OCI-LY7 (cell line): ENCODE data around the gene NUP62. TPM values are rescaled to one million over a fixed set of nuclear protein-coding genes. Genes with fewer than 3 reads are reported as not detected.
A peak's percentile ranks its signal among the peaks of the same experiment; 100 is the strongest.

ENCODE experiments used
- BruUV-seq: library from RNA; stranded (reverse); fragments of 400-500 nt; replicated peaks from 2 replicates; lab custom pipeline; 2021; lab: Mats Ljungman, UMichigan
- CTCF ChIA-PET: fragments of 300-600 bp; sonication (Branson Sonifier 250); formaldehyde crosslinking; loops from one replicate; lab custom pipeline; 2022; ENCODE audit warnings: antibody characterized with exemption; ENCODE audit not compliant: unreplicated experiment; lab: Charles Lee
- POLR2A ChIA-PET: fragments of 300-600 bp; sonication (Branson Sonifier 250); formaldehyde crosslinking; loops from one replicate; lab custom pipeline; 2022; ENCODE audit warnings: antibody characterized with exemption; lab: Charles Lee
- DNase-seq: peaks from one replicate; pipeline ENCODE4 v3.0.0-alpha.2; 2015; ENCODE audit warnings: low spot score
- H2AFZ ChIP-seq: fragments of 200-600 bp; sonication (generic), shearing (Covaris generic); 2 replicates; pipeline ENCODE4 v1.6.1; 2014; ENCODE audit warnings: mild to moderate bottlenecking, antibody characterized with exemption, low read length, moderate library complexity
- H3K27ac ChIP-seq: fragments of 200-600 bp; sonication (generic); 2 replicates; pipeline ENCODE4 v1.5.1; 2014; ENCODE audit warnings: mixed run types, low read depth, mild to moderate bottlenecking, moderate library complexity, low read length, inconsistent platforms; ENCODE audit not compliant: poor library complexity, severe bottlenecking
- H3K36me3 ChIP-seq: fragments of 200-600 bp; sonication (generic); 2 replicates; pipeline ENCODE4 v1.6.1; 2014; ENCODE audit warnings: mild to moderate bottlenecking, antibody characterized with exemption, low read length, moderate library complexity, mixed read lengths; ENCODE audit not compliant: insufficient read depth
- H3K4me1 ChIP-seq: fragments of 200-600 bp; sonication (generic); 2 replicates; pipeline ENCODE4 v1.5.1; 2014; ENCODE audit warnings: mild to moderate bottlenecking, low read length; ENCODE audit not compliant: insufficient read depth, poor library complexity, severe bottlenecking
- H3K4me2 ChIP-seq: fragments of 200-600 bp; sonication (generic); 2 replicates; pipeline ENCODE4 v1.6.1; 2014; ENCODE audit warnings: mild to moderate bottlenecking, low read length
- H3K4me3 ChIP-seq: fragments of 200-600 bp; sonication (generic); 2 replicates; pipeline ENCODE4 v1.5.1; 2014; ENCODE audit warnings: mild to moderate bottlenecking, low read depth, low read length; ENCODE audit not compliant: poor library complexity, severe bottlenecking
- H3K79me2 ChIP-seq: fragments of 200-600 bp; sonication (generic); 2 replicates; pipeline ENCODE4 v1.6.1; 2016; ENCODE audit warnings: low read depth, mild to moderate bottlenecking, low read length, moderate library complexity, mixed read lengths; ENCODE audit not compliant: insufficient read depth
- H3K9me2 ChIP-seq: fragments of 200-600 bp; sonication (generic); 2 replicates; pipeline ENCODE4 v1.6.1; 2016; ENCODE audit warnings: mild to moderate bottlenecking, low read length, mixed read lengths; ENCODE audit not compliant: insufficient read depth
- H3K9me3 ChIP-seq: fragments of 200-600 bp; sonication (generic); 2 replicates; pipeline ENCODE4 v1.6.1; 2014; ENCODE audit warnings: mild to moderate bottlenecking, mixed run types, low read length, mixed read lengths
- H4K20me1 ChIP-seq: fragments of 200-600 bp; sonication (generic); 2 replicates; pipeline ENCODE4 v1.6.1; 2014; ENCODE audit warnings: mild to moderate bottlenecking, antibody characterized with exemption, low read length, moderate library complexity, mixed read lengths; ENCODE audit not compliant: insufficient read depth
- CTCF ChIP-seq: fragments of 200-600 bp; sonication (generic); conservative IDR thresholded peaks from 2 replicates; pipeline ENCODE4 v1.5.1; 2014; ENCODE audit warnings: mild to moderate bottlenecking, antibody characterized with exemption, low read length, moderate library complexity, mixed read lengths
- EZH2phosphoT487 ChIP-seq: fragments of 200-600 bp; sonication (generic); IDR thresholded peaks from 2 replicates; pipeline ENCODE4 v1.6.1; 2018; ENCODE audit warnings: low read depth, borderline replicate concordance, mild to moderate bottlenecking, mixed run types, antibody characterized with exemption, low read length, moderate library complexity, mixed read lengths
- intact Hi-C: fragments of 100-400 bp; cut with micrococcal nuclease; formaldehyde crosslinking; loops from one replicate; pipeline ENCODE4 v1.10.0; 2022; ENCODE audit not compliant: unreplicated experiment
- total RNA-seq, 2 experiments: library from RNA; depleted of rRNA in 1 of 2; stranded (reverse); fragments of >200 nt in 1 of 2; shearing (Covaris generic) in 1 of 2; gene quantifications; 2 replicates each; pipeline ENCODE4 v1.2.3, GENCODE V29; 2014 to 2022

Gene NUP62
- total RNA-seq, 2 experiments from 2014 or later: 75.6 to 76.3 TPM

GRCh38 chr19:49906879-49907564 is 22.3 kb downstream of the NUP62 start:
- intact Hi-C loops: no loop called here
- peak overlapping the region; percentile 9; the same call in 1 of the 2 replicates for H3K4me2 ChIP-seq
- POLR2A ChIA-PET: interaction anchor here (1.3 kb wide), 1 partner anchor 23 kb away, joined by 3 read pairs; the partner anchor contains the start of gene NUP62
- H3K9me3 ChIP-seq: no peaks in the 10 kb centered on the region
- peaks cover 63% of the 10 kb centered on the region for H3K36me3 ChIP-seq
- H2AFZ ChIP-seq: no peak overlapping the region
- no peaks in the 10 kb centered on the region for H3K9me2 ChIP-seq
- CTCF ChIA-PET: no interaction called here
- peaks cover 51% of the 10 kb centered on the region for H3K4me1 ChIP-seq
- DNase-seq: no peak
- no peak for TF ChIP-seq CTCF
- TF ChIP-seq EZH2phosphoT487: no peak
- H4K20me1 ChIP-seq: peaks cover 10% of the 10 kb centered on the region; the same call in 1 of the 2 replicates
- H3K79me2 ChIP-seq: peaks cover 13% of the 10 kb centered on the region; the same call in 1 of the 2 replicates
- H3K4me3 ChIP-seq: no peak overlapping the region
- TSS peak; percentile 78 for BruUV-seq
- H3K27ac ChIP-seq: peak overlapping the region; percentile 12

GRCh38 chr19:49904136-49904535 is 25.2 kb downstream of the NUP62 start:
- BruUV-seq: no TSS peak
- no peak overlapping the region for H3K4me2 ChIP-seq
- CTCF ChIA-PET: no interaction called here
- no peak for DNase-seq
- H3K4me3 ChIP-seq: no peak overlapping the region
- H3K9me3 ChIP-seq: no peaks in the 10 kb centered on the region
- no peaks in the 10 kb centered on the region for H3K9me2 ChIP-seq
- H3K79me2 ChIP-seq: no peaks in the 10 kb centered on the region
- H2AFZ ChIP-seq: no peak overlapping the region
- POLR2A ChIA-PET: no interaction called here
- TF ChIP-seq CTCF: no peak
- TF ChIP-seq EZH2phosphoT487: no peak
- H4K20me1 ChIP-seq: 0 out of 2 replicates have a peak, but pooled peaks cover 4% of the 10 kb centered on the region
- intact Hi-C loops: no loop called here
- peaks cover 36% of the 10 kb centered on the region for H3K36me3 ChIP-seq
- H3K4me1 ChIP-seq: peaks cover 45% of the 10 kb centered on the region
- no peak overlapping the region for H3K27ac ChIP-seq
